ENCODE measurements around the gene ZCCHC14.
"Not testable (repeated sequence)": the region's sequence is repeated elsewhere in the genome, so short reads cannot be mapped to it uniquely, and the experiment has no call there.

ZCCHC14 gene

DNA sequence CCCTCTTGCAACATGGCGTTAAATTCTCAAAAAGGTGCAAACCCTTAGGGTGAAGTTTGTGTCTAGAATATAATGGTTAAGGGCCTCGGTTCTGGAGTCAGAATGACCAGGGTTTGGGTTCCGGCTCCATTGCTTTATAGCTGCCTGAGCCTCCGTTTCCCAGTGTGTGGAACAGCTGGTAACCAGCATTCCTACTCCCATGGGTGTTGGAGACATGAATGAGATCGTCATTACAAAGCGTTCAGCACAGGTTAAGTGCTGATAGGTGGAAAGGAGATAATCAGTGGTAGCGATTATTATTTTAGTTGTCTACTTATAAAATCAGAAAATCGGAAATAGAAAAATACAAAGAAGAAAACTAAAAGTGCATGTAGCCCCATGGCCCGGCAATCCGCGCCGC is 23.5 kb upstream of the ZCCHC14 start:
- DNase-seq (ENCODE audit: low spot score in 2 of 2): no peak
- H3K9me3 ChIP-seq: no peaks in the 10 kb centered on the region
- in situ Hi-C loops (cut with MboI; ENCODE audit: low sequenced_read_pairs): no loop called here
- no peak overlapping the region for H3K4me3 ChIP-seq
- no peaks in the 10 kb centered on the region for H3K4me1 ChIP-seq
- H3K27me3 ChIP-seq (ENCODE audit: low read depth): no peaks in the 10 kb centered on the region
- no peaks in the 10 kb centered on the region for H3K36me3 ChIP-seq (replicated peaks)

DNA sequence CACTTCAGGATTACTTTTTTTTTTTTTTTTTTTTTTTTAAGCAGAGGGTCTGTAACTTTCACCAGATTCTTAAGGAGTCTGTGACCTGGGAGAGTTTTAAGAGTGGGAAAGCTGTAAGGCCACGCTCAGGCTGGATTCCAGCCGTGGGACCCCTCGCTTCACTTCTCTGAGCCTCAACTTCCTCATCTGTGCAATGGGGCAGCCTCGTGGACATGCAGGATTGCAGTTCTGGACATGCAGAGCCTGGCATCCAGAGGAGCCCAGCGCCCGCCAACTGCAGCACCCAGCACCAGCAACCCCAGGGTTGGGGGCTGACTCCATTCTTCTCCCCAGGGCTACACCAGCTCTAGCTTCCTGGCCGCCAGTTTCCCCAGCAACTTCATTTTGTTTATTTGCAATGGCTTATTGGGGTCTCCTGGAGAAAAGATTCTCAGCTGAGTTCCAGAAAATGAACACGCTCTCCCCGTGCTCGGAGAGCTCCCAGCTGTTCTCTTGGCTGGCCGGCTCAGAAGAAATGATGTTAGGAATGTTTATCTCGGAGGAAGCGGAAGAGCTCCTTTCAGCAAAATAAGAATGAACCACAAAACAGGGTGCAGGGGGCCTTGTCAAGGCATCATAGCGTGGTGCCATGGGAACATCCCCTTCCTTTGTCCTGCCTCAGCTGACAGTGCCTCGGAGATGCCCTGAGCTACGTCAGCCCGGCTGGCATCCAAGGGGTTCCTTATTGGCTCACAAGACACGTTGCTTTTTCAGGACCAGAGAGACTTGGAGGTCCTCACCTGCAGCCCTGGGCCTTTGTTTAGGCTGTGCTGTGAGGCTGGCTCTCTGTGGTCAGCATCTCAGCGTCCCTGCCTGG is 22.9 kb upstream of the ZCCHC14 start:
- no peak overlapping the region for H3K4me3 ChIP-seq
- no peaks in the 10 kb centered on the region for H3K4me1 ChIP-seq
- H3K9me3 ChIP-seq: no peaks in the 10 kb centered on the region
- no peaks in the 10 kb centered on the region for H3K36me3 ChIP-seq (replicated peaks)
- H3K27me3 ChIP-seq (ENCODE audit: low read depth): no peaks in the 10 kb centered on the region
- in situ Hi-C loops (cut with MboI; ENCODE audit: low sequenced_read_pairs): no loop called here
- DNase-seq (ENCODE audit: low spot score in 2 of 2): no peak

DNA sequence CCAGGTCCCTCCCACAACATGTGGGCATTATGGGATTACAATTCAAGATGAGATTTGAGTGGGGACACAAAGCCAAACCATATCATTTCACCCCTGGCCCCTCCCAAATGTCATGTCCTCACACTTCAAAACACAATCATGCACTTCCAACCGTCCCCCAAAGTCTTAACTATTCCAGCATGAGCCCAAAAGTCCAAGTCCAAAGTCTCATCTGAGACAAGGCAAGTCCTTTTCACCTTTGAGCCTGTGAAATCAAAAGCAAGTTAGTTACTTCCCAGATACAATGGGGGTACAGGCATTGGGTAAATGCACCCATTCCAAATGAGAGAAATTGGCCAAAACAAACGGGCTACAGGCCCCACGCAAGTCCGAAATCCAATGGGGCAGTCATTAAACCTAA is 17.0 kb upstream of the ZCCHC14 start:
- H3K36me3 ChIP-seq (replicated peaks); in situ Hi-C loops (cut with MboI; ENCODE audit: low sequenced_read_pairs); H3K4me3 ChIP-seq; H3K9me3 ChIP-seq; H3K4me1 ChIP-seq; DNase-seq (ENCODE audit: low spot score in 2 of 2); H3K27me3 ChIP-seq (ENCODE audit: low read depth): not testable (repeated sequence)

DNA sequence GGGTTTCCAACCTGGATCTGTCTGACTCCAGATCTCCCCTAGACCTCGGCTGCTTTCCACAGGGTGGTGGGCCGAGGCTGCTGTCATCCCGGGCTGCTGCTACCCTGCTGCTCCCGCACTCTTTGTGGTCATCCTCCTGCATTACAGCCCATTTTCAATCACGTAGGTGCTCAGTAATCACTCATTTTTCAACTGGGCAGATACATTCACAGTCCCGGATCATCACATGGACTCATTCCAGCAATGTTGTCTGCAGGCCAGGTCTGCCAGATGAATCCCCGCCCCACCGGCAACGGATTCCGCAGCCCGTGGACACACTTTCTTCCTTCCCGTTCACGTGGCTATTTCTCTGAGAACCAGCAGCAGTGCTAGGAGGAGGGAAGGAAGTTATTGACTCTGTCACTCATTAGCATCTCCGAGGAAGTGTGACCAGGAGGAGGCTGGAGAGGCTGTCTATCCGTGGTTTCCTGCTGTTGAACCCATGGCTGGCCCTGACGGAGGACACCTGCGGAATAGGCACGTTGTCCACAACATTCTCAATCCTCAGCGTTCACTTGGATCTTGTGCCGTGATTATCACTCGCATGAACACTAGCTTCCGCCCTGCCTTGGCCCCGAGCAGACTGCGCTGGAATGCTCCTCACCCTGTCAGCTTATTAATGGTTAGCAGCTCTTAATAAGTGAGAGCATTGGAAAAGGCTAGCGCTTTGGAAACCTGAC is 14.7 kb upstream of the ZCCHC14 start:
- no peak for DNase-seq (ENCODE audit: low spot score in 2 of 2)
- Histone ChIP-seq H3K4me1 (no peaks in the 10 kb centered on the region), H3K9me3 (no peaks in the 10 kb centered on the region), H3K27me3 (ENCODE audit: low read depth) (no peaks in the 10 kb centered on the region), H3K36me3 (replicated peaks) (no peaks in the 10 kb centered on the region), H3K4me3 (no peak overlapping the region)
- in situ Hi-C loops (cut with MboI; ENCODE audit: low sequenced_read_pairs): no loop called here

DNA sequence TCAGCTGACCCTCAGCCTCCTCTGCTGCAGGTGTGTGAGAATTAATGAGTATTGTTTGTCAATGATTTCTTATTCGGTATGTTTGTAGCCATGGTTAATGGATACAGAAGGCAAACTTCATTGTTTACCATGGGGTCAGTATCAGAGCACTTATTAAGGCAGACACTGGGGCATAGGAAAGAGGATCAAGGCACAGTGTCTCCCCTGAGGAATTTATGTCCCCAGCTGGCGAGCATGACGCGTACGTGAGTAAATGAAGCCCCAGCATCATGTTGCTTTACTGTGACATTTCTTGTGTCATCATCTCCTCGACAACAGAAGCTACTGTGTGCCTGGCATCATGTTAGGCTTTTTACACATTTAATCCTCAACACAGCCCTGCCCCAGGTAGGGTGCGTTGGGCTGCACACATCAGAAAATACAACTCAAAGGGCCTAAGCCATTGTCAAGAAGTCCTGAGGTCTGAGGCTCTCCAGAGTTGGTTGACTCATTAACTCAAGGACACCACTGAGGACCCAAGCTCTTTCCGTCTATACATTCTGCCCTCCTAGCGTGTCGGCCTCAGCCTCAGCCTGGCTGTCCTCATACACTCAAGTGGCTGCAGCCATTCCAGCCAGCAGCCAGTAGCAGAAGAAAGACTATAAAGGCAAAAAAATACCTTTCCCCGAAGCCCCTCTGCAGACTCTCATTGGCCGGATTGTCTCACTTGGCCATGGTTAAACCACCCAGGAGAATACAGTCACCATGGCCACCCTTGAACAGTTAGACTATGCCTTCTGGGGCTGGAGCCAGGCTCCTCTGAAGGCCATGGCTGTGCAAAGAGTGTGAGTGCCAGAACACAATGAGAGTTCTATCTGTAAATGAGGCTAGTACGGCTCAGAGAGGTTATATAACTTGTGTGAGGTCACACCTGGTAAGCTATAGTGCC is 13.9 kb upstream of the ZCCHC14 start:
- no peak overlapping the region for H3K4me3 ChIP-seq
- no peaks in the 10 kb centered on the region for H3K9me3 ChIP-seq
- no peaks in the 10 kb centered on the region for H3K27me3 ChIP-seq (ENCODE audit: low read depth)
- no peaks in the 10 kb centered on the region for H3K36me3 ChIP-seq (replicated peaks)
- no peak for DNase-seq (ENCODE audit: low spot score in 2 of 2)
- in situ Hi-C loops (cut with MboI; ENCODE audit: low sequenced_read_pairs): no loop called here
- no peaks in the 10 kb centered on the region for H3K4me1 ChIP-seq

GRCh38 chr16:87505834-87506233 is 13.0 kb upstream of the ZCCHC14 start:
- no peaks in the 10 kb centered on the region for H3K9me3 ChIP-seq
- no peaks in the 10 kb centered on the region for H3K4me1 ChIP-seq
- in situ Hi-C loops (cut with MboI; ENCODE audit: low sequenced_read_pairs): no loop called here
- no peaks in the 10 kb centered on the region for H3K27me3 ChIP-seq (ENCODE audit: low read depth)
- no peaks in the 10 kb centered on the region for H3K36me3 ChIP-seq (replicated peaks)
- DNase-seq (ENCODE audit: low spot score in 2 of 2): no peak
- no peak overlapping the region for H3K4me3 ChIP-seq

DNA sequence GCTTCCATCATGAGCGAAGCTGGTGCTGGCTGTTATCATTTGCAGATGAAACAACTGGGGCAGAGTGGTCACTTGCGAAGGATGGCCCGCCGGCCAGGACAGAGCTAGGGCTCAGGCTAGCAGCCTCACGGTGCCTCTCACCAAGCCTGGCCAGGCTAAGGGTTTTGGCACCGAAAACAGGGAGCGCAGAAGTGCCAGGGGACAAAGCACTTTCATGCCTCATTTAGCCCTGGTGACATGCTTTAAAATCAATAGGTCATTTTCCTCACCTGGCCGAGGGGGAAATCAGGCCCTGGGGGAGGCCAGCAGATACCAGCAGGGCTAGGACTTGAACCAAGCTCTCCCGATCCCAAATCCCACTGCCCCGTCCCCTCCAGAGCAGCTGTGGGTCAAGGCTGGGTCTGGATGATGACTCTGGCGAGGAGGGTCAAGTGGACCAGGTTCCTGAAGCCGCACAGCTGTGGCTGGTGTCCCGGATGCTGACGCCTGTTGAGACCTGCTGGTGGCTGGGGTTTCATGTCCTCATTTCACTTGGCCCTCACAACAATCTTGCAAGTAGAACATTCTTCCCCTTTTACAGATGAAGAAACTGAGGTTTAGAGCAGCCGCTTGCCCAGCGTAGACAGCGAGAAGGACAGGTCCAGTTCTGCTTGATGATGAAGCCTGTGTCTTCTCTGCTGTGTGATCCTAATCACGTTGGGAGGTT is 10.6 kb upstream of the ZCCHC14 start:
- H3K9me3 ChIP-seq; H3K4me1 ChIP-seq; DNase-seq (ENCODE audit: low spot score in 2 of 2); H3K4me3 ChIP-seq; in situ Hi-C loops (cut with MboI; ENCODE audit: low sequenced_read_pairs); H3K36me3 ChIP-seq (replicated peaks); H3K27me3 ChIP-seq (ENCODE audit: low read depth): not testable (repeated sequence)

DNA sequence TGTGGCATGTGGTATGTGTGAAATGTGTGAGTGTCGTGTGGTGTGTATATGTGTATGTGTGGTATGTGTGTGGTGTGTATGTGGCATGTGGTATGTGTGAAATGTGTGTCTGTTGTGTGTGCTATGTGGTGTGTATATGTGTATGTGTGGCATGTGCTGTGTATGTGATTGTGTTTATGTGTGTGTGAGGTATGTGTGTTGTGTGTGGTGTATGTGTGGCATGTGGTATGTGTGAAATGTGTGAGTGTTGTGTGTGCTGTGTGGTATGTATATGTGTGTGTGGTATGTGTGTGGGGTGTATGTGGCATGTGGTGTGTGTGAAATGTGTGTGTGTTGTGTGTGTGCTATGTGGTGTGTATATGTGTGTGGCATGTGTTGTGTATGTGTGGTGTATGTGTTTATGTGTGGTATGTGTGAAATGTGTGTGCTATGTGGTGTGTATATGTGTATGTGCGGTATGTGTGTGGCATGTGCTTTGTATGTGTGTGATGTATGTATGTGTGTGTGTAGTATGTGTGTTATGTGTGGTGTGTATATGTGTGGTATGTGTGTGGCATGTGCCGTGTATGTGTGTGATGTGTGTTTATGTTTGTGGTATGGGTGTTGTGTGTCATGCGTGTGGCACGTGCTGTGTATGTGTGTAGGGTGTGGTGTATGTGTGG is 9.6 kb upstream of the ZCCHC14 start:
- Histone ChIP-seq H3K36me3 (replicated peaks) (no peaks in the 10 kb centered on the region), H3K4me3 (no peak overlapping the region), H3K9me3 (no peaks in the 10 kb centered on the region), H3K27me3 (ENCODE audit: low read depth) (no peaks in the 10 kb centered on the region), H3K4me1 (no peaks in the 10 kb centered on the region)
- in situ Hi-C loops (cut with MboI; ENCODE audit: low sequenced_read_pairs): no loop called here
- no peak for DNase-seq (ENCODE audit: low spot score in 2 of 2)

DNA sequence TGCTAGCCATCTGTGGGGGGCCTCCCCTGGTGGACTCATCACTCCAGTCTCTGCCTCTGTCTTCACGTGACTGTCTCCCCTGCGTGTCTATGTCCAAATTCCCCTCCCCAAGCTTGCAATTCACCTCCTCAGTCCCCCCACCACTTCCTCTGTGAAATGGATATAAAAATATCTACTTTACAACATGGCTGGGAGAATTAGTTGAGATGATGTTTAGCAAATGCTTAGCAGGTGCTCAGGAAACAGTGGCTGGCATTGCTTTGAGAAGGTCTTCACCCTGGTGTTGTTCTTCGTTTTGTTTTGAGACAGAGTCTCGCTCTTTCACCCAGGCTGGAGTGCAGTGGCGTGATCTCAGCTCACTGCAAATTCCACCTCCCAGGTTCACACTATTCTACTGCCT is 8.3 kb upstream of the ZCCHC14 start:
- Histone ChIP-seq H3K9me3 (no peaks in the 10 kb centered on the region), H3K4me1 (no peaks in the 10 kb centered on the region), H3K4me3 (no peak overlapping the region), H3K27me3 (ENCODE audit: low read depth) (no peaks in the 10 kb centered on the region), H3K36me3 (replicated peaks) (no peaks in the 10 kb centered on the region)
- DNase-seq (ENCODE audit: low spot score in 2 of 2): no peak
- in situ Hi-C loops (cut with MboI; ENCODE audit: low sequenced_read_pairs): no loop called here

DNA sequence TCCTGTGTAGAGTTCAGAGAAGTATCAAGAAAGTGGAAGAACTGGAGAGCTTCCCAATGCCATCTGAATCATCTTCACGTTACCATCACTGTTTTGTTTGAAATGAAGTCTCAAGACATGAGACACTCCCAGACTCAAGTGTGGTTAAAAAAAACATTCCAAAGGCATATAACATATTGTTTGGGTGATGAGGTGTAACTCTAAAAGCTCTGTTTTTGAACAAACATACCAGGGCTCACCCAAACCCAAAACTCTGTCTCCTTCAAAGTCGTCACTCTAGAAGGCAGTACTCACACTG is 6.3 kb upstream of the ZCCHC14 start:
- in situ Hi-C loops (cut with MboI; ENCODE audit: low sequenced_read_pairs): no loop called here
- Histone ChIP-seq H3K36me3 (replicated peaks) (no peaks in the 10 kb centered on the region), H3K27me3 (ENCODE audit: low read depth) (no peaks in the 10 kb centered on the region), H3K4me3 (no peak overlapping the region), H3K4me1 (no peaks in the 10 kb centered on the region), H3K9me3 (no peaks in the 10 kb centered on the region)
- no peak for DNase-seq (ENCODE audit: low spot score in 2 of 2)

DNA sequence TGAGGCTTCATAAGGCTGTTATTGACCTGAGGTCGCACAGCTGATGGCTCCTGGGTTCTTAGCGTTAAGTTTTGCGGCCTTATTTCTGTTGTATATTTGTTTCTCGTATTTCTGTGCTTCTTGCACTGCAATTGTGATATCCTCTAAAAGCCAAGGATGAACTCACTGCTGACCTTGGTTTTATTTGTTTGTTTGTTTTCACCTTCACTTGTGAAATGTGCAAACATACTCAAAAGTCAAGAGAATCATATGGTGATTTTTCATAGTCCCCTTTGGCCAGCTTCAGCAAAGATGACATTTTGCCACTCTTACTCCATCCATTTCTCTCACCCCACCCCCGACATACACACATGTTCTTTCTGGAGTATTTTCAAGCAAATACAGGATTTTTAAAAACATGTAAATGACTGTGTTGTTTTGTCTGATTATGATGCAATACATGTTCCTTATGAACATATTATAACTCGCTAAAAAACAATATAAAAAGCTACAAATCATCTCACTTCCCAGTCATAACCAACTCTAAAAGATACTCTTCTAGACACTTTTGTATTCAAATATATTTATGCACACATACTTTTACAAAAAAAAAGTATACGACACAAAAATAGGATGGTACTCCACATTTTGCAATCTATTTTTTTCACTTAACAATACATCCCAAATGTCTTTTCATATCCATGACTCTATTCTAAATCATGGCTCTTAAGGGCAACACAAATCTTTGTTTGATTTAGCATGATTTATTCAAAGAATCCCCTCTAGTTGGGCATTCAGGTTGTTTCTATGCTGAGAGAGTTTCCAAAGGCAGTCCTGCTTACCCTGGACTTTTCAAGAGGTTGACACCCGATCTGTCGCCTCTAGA is 5.7 kb upstream of the ZCCHC14 start:
- no peaks in the 10 kb centered on the region for H3K36me3 ChIP-seq (replicated peaks)
- DNase-seq (ENCODE audit: low spot score in 2 of 2): no peak
- H3K4me3 ChIP-seq: no peak overlapping the region
- H3K27me3 ChIP-seq (ENCODE audit: low read depth): no peaks in the 10 kb centered on the region
- in situ Hi-C loops (cut with MboI; ENCODE audit: low sequenced_read_pairs): no loop called here
- H3K9me3 ChIP-seq: no peaks in the 10 kb centered on the region
- H3K4me1 ChIP-seq: no peaks in the 10 kb centered on the region

GRCh38 chr16:87497767-87498290 is 5.0 kb upstream of the ZCCHC14 start:
- DNase-seq (ENCODE audit: low spot score in 2 of 2); H3K4me1 ChIP-seq; H3K36me3 ChIP-seq (replicated peaks); in situ Hi-C loops (cut with MboI; ENCODE audit: low sequenced_read_pairs); H3K9me3 ChIP-seq; H3K27me3 ChIP-seq (ENCODE audit: low read depth); H3K4me3 ChIP-seq: not testable (repeated sequence)

Measured in HAP-1 (cell line).